Measurements from ENCODE around the gene GRM8.

Gene GRM8

GRCh38 chr7:127252778-127253280 is at the start of gene GRM8:
Gene GRM8 (minus strand): TSS chr7:127252941.
- DNase-seq, result peak; percentile 28 to 72

GRCh38 chr7:127290801-127291361 is 38.1 kb upstream of the GRM8 start:
- no peak for DNase-seq

GRCh38 chr7:127290116-127290655 is 37.4 kb upstream of the GRM8 start:
- DNase-seq, result no peak

GRCh38 chr7:127287133-127287532 is 34.4 kb upstream of the GRM8 start:
- DNase-seq, result no peak

GRCh38 chr7:127270093-127270492 is 17.4 kb upstream of the GRM8 start:
- DNase-seq, result no peak

GRCh38 chr7:127266047-127266446 is 13.3 kb upstream of the GRM8 start:
- DNase-seq, result no peak

- DNase-seq, result no peak
Observed at GRCh38 chr7:127264219-127264618, 11.5 kb upstream of the GRM8 start.

- no peak for DNase-seq
Observed at GRCh38 chr7:127258111-127258510, 5.4 kb upstream of the GRM8 start.

GRCh38 chr7:127257086-127257485 is 4.3 kb upstream of the GRM8 start:
- no peak for DNase-seq

- no peak for DNase-seq
Observed at GRCh38 chr7:127256041-127256725, 3.4 kb upstream of the GRM8 start.

- no peak for DNase-seq
Observed at GRCh38 chr7:127254163-127254684, 1.5 kb upstream of the GRM8 start.

GRCh38 chr7:127253281-127254162 is 781 bp upstream of the GRM8 start:
- peak; percentile 44 to 79 for DNase-seq

GRCh38 chr7:127252377-127252713 is 396 bp downstream of the GRM8 start:
- DNase-seq, result no peak

- DNase-seq, result no peak
Observed at GRCh38 chr7:127251465-127252376, 1.0 kb downstream of the GRM8 start.

- DNase-seq, result no peak
Observed at GRCh38 chr7:127251036-127251464, 1.7 kb downstream of the GRM8 start.

- DNase-seq, result peak in 1 of 2 experiments; percentile 17
Observed at GRCh38 chr7:127250312-127251035, 2.3 kb downstream of the GRM8 start.

GRCh38 chr7:127245607-127246006 is 7.1 kb downstream of the GRM8 start:
- DNase-seq, result no peak

- DNase-seq, result peak; percentile 21 to 26
Observed at GRCh38 chr7:127245002-127245401, 7.7 kb downstream of the GRM8 start.

GRCh38 chr7:127239814-127240213 is 12.9 kb downstream of the GRM8 start:
- no peak for DNase-seq

GRCh38 chr7:127233630-127234029 is 19.1 kb downstream of the GRM8 start:
- DNase-seq, result no peak

- no peak for DNase-seq
Observed at GRCh38 chr7:127231415-127231814, 21.3 kb downstream of the GRM8 start.

Data from NCI-H187 (cell line).